Activated T-cell treated with anti-CD3 and anti-CD28 coated beads, Interleukin-2, amount 50 U/mL, for 1 hour (primary cell): ENCODE results near the gene ABTB2.

ENCODE experiments used
- DNase-seq: peaks from one replicate; pipeline ENCODE4 v3.0.0-alpha.2; 2020

The ABTB2 gene

DNA sequence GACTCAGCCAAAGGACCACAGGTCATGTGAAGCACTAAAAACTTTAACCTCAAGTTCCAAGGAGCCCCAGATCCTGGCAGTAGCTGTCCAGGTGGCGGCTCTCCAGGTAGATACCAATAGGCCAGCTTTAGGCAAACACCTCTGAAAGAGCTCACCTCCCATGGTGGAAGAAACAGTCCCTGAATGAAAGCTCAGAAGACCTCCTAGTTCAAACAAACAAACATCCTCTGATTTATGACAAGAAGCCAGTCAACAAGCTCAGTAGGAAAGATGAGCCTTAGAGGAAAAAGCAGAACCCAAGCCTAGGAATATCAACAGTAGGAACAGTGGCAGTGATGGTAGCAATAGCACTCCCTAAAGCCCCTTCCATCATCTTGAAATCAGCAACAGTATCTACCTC lies 17.2 kb downstream of the ABTB2 start:
- DNase-seq = no peak

DNA sequence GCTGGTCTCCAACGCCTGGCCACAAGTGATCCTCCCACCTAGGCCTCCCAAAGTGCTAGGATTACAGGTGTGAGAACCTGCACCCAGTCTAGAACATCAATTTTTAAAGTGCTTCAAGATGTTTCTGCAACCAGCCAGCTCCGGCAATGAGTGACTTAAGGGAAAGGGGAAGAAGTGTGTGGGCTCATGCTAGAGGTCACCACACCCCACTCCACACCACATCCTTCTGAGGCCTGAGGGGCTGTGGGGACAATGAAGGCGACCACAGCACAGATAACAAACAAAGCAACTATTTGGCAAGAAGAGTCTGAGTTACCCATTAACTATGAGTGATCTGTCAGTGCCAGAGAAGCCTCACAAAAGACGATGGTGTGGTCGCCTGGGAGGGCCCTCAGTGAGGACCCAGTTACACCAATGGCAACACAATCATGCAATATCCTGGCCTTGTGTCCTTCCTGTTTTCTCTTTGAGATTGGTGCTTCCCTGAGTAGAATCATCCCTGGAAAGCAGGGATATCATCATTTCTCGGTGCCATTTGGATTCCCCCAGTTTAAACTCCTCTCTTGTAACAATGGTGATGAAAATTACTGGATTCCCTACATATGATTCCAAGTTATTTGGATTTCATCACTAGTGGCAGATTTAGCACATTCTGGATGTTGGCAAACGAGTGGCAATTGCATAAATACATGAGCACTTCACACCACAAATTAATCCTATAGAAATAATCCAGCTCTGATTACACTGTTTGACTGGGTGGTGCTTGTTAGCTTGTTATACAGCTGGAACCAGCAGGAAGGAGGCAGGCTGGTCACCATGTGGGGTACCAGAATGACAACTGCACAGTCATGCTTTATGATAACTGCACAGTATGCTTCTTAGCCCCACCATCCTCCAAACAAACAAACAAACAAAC lies 18.4 kb downstream of the ABTB2 start:
- DNase-seq = no peak

DNA sequence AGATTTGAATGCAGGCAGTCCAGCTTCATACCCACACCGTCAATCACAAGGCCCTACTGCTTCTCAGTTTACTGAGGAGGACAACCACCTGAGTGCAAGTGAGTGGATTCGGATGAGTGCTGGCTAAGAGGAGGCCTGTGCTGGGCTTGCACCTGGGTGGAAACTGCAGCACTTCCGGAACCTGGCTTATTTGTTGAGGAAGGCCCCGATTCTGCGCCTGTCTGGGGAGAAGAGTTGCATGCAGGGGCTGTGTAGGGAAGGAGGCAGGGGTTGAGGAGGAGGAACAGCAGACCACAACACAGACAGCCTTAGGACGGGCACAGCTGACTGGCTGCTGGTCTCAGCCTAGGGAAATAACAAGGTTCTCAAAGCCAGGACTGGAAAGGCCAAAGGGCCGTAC lies 20.8 kb downstream of the ABTB2 start:
- no peak for DNase-seq

DNA sequence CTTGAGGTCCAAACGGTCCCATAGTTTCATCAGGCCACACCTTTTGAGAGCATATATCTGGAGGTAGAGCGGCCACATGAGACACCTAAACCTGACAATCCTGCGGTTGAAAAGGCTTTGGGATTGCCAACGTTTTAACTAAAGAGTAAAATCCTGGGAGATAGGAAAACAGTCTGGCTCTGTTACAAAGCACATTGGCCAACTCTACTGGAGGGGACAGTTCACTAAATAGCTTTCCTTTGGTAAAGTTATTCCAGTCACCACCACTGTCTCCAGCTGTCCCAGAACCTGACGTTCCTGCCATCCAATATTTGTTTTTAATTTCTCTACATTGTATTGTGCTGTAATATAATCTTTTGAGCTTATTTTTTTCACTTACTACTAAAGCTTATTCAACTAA lies 22.0 kb downstream of the ABTB2 start:
- no peak for DNase-seq

DNA sequence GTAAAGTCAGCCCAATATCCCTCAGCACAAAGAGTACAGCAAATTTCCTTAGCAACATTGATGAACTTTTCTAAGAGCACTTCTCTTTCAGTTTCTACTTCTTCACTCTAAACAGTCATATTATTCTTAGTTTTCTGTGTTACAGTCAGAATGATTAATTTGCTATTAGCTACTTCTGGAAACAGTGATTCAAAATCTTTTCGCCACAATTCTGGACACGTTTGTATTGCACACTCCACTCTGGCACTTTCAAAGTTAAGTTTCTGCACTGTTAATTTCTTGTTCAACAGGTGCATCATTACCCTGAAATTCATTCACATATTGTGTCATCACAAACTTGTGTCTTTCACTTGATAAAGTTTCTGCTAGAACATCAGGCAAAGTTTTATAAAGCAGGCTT lies 22.5 kb downstream of the ABTB2 start:
- DNase-seq = no peak

DNA sequence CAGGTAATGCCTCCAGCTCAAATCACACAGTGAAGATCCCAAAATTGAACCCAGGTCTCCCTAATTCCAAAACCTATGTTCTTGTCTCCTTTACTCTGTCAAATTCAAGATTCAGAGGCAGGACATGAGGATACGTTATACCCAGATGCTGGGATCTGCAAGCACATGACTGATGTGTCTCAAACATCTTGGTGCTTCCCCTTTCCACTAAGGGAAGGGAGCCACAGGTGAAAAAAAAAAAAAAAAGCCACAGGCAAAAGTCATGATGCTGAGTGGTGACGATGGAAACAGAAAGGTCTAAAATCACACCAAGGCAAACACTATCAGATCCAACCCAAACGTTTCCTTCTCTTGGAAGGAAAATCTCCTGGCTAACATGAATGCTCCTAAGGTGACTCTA lies 24.0 kb downstream of the ABTB2 start:
- no peak for DNase-seq

DNA sequence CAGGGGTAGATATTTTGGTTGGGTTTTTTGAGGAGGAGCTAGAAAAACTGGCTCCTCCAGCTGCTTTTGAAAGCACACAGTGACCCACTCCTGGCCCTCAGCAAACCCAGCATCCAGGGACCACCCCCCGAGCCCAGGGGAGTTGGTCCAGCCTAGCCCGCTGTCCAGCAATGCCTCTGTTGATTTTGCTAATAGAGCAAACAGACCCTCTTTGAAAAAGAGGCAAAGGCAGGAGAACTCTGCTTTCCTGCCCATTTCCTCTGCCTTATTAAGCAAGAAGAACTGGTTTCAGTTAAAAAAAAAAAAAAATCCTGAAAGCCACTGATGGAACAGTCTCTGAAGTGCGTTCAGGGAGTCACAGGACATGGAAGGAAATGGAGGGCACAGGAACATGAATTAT lies 25.3 kb downstream of the ABTB2 start:
- DNase-seq = no peak

DNA sequence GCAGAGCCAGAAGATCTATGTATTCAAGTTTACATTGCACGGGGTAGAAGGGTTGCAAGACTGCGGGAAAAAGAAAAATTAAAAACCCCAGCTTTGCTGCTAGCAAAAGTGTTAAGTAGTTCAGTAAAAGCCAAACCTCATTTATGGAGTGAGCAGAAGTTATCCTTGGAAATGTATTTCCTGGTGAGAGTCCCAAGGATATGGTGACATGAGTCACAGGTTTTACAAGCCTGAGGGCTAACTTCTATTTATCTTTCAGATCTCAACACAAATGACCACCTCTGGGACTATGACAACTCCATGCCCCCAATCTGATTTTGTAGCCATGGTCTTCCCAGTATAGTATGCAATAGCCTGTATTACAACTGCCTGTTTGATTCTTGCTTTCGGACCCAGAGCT lies 26.1 kb downstream of the ABTB2 start:
- no peak for DNase-seq

DNA sequence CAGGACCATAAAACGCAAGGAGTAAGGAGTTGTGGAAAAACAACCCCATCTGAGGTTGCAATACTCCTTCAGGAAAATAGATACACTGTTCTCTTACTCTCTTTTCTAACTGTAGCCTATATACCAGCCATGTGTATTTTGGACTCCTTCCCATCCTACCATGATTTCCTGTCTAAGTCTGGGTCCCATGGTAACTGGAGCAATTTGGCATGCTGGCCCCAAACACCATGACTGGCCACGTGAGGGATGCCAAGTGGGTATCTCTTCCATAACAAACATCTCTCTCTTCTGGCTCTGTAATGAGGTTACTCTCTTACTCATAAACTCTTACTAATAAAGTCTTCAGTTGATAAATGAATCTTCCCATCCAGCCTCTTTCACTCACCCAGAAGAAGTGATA lies 26.5 kb downstream of the ABTB2 start:
- DNase-seq = no peak

DNA sequence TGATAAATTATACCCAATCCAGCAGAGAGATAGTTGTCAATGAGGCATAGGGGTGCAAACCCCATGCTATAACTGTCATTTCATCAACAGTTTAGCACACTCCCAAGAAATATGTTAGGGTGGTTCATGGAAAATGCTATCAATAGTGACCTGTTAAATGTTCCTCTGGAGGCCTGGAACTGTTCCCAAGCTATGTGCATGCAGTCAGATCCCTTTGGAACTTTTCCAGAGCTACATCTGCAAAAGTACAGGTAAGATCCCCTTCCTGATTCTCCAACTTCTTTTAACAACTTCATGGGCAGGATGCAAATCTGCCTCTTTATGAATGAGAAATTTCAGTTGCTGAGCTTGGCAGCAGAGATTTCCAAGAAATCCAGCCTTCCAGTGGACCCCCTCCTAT lies 27.2 kb downstream of the ABTB2 start:
- DNase-seq = no peak

DNA sequence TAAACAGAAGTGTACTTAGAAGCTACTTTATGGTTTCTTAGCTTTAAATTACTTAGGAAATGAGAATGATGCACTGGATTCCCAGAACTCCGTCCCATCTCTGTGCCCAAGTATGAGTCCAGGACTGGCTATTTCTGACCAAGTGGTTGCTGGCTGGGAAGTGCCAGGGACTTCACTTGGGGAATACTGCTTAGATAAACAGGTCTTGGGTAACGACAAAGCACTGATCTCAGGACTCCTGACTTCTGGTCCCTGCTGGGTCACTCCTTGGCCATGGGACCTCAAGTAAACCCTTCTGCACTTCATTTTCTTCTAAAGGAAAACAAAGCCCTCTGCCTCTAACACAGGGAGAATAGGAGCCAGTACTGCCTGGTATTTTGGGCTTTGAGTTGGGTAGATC lies 27.9 kb downstream of the ABTB2 start:
- no peak for DNase-seq

DNA sequence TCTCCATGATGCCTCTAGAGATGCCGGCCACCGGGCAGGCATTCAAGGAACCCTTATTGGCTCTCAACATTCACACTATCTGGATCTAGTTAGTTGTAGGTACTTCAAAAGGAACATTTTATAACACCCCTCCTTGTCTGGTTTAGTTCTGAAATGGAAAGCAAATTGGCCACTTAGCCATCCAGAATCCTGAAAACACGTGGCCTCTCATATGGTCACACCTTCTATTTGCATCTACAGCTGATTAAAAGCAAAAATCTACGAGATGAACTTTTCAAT lies 29.2 kb downstream of the ABTB2 start:
- DNase-seq = no peak

DNA sequence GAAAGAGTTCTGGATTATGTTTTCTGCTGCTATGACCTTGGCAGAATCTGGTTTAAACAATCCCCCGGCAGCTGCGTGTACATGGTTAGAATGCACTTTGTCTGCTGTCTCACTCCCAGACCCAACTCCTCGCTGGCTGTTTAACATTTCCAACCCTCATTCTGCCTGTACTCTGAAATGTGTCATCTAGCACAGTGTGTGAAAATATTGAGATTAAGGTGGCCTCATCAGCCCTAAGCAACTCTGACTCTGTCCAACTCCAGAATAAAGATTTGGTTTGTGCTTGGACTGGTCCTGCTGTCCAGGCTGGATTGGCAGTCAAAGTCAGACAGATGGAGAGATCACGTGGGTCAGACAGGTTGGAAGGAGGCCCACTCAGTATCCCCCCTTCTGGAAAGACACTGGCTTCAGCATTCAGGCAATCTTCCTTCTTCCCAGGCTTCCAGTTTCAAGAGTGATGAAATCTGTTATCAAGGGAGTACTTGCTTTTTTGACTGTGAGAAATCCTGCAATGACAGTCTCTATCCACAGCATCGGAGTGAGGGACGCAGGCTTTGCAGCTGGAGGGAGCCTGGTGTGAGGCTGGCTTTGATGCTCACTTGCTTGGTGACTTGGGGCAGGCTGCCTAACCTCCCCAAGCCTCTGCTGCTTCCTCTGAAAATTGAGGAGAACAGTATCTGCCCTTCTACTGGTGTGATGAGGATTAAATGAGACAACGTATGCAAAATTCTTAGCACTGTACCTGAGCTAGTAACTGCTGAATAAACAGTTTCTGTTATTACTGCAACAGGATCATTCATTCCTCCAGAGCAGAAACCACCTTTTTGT lies 29.8 kb downstream of the ABTB2 start:
- no peak for DNase-seq

DNA sequence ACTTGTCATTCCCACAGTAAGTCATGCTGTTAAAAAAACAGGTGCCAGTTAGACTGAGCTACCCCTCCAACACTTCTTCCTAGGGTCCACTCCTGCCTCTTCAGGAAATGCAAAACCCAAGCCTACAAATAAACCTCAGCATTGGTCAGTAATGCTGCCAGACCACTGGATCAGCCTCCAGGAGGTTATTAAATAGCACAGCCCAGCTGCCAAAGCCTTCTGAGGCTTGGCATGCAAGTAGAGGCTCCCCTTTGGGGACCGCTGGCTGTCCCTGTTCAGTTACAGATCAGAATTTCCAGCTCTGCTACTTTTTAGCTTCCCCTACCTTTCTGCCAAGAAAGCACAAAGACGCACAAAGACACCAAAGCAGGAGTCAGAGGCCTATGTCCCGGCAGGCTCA lies 33.3 kb downstream of the ABTB2 start:
- no peak for DNase-seq

DNA sequence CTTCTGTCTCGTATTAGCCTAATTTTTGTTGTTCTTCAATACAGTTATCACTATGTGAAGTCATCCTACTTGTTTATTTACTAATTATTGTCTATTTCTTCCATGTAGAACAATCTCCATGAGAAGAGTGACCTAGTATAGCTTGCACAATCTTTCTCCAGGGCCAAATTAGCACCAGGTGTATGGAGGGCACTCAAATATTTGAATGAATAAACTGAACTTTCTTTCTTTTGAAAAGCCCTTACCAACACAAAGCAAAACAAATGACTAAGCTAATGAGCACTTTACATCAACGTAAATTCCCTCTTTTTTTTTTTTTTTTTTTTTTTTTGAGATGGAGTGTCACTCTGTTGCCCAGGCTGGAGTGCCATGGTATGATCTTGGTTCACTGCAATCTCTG lies 34.2 kb downstream of the ABTB2 start:
- DNase-seq = no peak

DNA sequence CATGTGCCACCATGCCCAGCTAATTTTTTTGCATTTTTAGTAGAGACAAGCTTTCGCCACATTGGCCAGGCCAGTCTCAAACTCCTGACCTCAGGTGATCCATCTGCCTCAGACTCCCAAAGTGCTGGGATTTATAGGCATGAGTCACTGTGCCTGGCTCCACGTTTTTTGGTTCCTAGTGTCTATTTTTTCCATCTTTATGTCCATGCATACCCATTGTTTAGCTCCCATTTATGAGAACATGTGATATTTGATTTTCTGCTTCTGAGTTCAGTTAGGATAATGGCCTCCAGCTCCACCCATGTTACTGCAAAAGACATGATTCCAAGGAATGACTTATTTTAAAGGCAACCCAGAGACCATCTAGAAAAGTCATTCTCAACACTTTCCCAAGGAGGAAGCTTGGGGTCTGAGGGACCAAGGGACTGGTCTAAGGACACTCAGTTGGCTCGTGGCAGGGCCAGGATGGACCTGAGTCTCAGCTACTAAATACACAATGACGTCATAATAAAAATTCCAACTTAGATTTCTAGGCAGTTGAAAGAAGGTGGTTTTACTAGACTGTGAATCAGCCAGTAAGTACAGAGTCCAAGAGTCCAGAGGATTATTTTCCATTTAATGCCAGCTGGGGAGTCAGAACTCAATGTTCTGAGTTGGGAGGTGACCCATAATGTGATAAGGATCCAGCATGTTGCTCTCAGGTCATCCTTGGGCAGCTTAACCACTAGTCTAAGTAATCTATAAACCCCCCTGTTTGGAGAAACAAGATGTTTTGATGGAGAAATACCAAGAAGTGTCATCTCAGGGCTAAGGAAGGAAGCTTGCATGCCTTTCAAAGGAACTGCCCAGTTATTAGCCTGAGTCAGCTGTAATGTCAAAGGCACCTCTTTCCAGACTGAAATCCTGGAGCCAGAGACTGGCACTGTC lies 39.4 kb downstream of the ABTB2 start:
- DNase-seq = no peak

DNA sequence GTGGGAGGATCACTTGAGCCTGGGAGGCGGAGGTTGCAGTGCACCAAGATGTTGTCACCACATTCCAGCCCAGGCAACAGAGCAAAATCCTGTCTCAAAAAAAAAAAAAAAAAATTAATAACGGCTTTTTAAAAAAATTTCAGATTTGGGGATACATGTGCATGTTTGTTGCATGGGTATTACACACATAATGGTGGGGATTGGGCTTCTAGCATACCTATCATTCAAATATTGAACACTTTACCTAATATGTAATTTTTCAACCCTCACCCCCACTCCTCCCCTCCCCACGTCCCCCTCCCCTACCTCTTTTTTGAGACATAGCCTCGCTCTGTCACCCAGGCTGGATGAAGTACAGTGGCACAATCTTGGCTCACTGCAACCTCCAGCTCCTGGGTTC lies 40.1 kb downstream of the ABTB2 start:
- DNase-seq = no peak

DNA sequence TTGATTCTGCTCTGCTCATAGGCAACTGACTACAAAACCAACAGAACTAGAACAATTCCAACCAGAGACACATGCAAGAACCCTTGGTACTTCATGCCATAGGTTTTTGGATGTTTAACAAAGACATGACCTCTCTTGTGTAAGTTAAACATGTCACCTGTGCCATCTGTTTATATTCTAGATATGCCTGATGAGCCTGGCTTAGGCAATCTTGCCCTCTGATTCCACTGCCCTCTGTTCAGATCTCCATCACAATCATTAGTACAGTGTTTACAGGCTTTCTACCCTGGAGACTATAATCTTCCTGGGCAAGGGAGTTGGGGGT lies 40.8 kb downstream of the ABTB2 start:
- no peak for DNase-seq

DNA sequence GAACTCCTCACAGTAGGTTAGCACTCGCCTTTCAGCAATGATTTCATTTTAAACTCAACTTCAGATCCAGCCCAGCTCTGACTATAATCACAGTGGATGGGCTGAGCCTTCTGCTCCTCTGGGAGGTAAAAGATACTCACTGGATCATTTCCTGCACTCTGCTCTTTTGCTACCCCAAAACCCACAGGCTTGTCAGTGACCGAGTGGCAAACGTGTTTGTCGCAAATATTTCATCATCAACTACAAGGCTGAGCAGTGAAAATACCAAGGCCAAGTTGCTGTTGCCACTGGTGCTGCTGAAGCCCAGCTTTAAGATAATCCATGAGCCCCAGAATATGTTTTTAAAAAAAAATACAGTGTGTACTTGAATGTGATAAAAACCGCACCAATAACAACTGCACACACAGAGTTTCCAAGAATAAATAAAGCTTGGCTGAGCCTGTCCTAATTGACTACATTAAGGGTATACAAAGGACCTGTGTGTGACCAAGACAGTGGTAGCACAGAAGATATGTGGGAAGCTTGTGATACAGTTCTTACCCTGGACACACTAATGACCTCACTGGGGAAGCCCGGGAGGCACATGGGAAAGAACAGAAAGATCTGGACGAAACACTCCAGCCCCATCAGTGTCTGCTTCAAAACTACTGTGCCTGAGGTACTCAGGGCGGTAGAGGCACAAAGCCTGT lies 41.3 kb downstream of the ABTB2 start:
- no peak for DNase-seq

DNA sequence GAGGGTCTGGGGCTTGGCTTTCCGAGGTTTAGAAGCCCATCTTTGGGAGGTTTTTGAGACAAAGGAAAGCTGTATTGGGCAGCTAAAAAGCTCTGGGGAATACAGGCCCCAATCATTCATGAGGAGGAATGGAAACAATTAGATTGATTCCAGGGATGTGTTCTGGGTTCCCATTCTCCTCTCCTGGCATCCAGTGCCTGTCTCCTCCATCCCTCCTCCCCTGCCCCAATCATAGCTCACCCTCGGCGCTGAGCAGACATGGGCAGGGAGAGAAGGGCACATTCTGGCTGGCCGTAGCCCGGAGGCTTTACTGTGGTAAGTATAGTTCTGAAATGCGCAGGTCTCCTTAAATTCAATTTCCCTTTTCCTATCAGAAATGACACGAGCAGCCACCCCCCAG lies 42.4 kb downstream of the ABTB2 start:
- DNase-seq = no peak

DNA sequence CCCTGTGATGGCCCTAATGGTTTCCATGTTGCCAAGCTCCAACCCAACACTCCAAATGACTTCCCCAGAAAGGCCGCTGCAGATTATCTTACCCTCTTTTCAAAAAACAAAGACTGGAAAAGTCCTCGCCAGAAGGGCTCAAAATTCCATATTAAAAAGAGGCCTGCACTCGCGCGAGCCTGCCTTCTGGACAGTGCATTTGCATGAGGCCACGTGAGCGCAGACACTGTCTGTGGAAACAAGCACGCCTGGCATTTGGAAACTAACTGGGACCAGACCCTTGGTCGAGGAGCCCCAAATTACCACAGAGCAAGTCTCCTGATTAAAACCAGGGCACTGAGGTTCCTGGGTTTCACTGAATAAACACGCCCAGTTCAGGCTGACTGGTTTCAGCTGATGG lies 42.9 kb downstream of the ABTB2 start:
- no peak for DNase-seq

DNA sequence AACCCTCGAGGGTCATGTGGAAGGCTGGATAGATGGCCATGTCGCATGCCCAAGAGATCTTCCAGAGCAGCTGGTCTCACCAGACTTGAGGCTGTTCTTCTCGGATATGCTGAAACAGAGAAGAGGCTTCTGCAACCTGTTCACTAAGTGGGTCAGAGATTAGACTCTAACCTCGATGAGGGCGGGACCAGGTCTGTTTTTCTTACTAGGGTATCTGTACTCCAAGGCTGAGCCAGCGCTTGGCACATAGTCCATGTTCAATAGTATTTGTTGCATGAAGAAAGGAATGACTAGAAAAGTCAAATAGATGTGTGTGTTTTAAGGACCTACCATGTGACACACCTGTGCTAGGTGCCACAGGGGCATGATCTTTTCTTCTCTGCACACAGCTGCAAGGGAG lies 43.6 kb downstream of the ABTB2 start:
- no peak for DNase-seq

DNA sequence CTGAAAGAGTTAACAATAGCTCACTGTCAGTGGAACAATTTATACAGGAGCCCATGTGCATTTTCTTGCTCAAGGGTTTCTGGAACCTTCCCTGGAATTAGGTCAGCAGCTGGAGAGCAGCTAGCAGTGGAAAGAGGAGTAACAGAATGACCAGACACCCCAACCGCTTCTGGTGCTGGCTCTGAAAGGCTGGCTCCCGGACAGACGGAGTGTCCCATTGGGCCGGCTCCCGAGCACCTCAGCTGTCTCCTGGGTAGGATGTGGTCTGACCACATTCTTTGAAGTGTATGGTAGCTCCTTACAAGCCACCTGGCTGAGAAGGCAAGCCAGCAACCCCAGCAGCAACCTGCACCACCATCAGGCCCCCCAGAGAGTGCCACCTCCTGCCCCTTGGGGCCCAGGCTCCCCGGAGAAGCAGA lies 44.7 kb downstream of the ABTB2 start:
- no peak for DNase-seq
